IPS-NIHi7 (cell line): Measurements from ENCODE around the gene EFEMP1.

ENCODE experiments used
- DNase-seq: peaks from one replicate; pipeline ENCODE4 v3.0.0; 2012; ENCODE audit warnings: mixed read lengths; ENCODE audit errors: extremely low spot score

The EFEMP1 gene

DNA sequence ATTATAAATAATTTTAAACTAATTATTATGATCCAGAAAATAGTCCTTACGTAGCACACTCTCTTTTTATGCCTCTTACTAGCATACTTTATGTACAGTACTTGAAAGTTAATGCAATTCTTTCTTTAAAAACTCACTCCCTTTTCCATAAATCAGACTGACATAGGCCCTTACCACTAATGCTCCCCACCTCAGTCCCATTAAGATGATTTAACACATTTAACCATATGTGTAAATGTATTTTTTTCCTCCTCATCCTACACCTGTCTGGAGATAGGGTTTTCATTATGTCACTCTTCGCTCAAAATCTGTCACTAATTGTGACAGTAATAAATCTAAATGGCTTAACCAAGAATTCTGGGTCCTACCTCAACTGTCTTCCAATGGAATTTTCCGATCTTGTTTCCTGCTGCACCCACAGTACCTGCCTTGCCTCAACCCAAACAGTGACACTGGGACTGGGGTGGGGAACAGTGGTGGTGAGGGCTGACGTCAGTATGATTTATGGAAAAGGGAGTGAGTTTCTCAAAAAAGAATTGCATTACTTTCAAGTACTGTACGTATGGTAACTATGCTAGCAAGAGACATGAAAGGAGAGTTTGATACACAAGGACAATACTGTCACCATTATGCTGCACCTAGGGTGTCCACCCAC is 25.1 kb downstream of the EFEMP1 start:
- no peak for DNase-seq

DNA sequence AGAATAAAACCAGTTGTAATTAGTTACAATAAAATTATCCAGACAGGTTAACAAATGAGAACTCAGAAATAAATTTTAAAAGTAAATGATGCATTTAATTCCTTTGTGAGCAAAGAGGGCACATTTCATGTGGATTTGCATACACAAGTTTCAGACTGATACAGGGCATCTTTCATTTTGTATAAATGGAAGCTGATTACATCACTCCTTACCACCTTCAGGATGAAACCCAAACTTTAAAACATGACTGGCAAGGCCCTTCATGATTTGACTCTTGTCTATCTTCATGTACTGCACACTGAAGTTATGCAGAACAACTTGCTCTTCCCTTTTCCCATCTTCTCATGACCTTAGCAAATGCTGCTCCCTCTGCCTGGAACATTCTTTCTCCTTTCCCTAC is 26.9 kb downstream of the EFEMP1 start:
- no peak for DNase-seq

DNA sequence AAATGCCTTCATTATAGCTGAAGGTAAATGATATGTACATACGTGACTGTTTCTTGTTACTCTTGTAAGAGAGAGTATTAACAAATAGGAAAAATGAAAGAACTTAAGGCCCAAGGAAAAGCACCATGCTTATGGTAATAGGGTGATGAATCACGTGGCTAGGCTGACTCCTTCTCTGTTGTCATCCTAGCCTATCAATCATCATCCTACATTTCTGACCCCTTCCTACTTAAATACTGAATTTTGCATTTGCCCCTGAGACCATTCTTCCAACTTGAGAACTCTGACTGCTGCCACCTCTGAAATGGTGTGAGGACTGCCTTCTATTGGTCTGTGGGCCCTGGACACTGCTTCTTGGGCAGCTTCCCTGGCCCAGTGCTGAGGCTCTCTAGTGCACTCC is 28.9 kb downstream of the EFEMP1 start:
- DNase-seq: no peak

- no peak for DNase-seq
These were observed 31.9 kb downstream of the EFEMP1 start for GRCh38 chr2:55891671-55892094.

GRCh38 chr2:55888936-55889335 is 34.6 kb downstream of the EFEMP1 start:
- no peak for DNase-seq

GRCh38 chr2:55887901-55888624 is 35.5 kb downstream of the EFEMP1 start:
- DNase-seq: no peak

GRCh38 chr2:55887351-55887750 is 36.2 kb downstream of the EFEMP1 start:
- DNase-seq: no peak

DNA sequence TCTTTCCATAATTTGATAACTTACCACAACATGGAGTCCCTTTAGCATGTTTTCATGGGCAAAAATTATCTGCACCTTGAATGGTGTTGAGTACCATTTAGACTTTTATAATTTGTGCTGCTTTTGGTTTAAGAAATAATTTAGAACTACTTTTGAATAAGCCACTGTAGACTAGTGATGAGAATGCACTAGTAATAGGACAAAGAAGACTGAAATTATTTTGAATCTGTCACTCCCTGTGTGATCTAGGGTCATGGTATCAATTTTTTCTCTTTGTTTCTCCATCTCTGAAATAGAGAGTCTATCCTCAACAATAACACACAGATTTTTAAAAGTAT is 37.7 kb downstream of the EFEMP1 start:
- no peak for DNase-seq

DNA sequence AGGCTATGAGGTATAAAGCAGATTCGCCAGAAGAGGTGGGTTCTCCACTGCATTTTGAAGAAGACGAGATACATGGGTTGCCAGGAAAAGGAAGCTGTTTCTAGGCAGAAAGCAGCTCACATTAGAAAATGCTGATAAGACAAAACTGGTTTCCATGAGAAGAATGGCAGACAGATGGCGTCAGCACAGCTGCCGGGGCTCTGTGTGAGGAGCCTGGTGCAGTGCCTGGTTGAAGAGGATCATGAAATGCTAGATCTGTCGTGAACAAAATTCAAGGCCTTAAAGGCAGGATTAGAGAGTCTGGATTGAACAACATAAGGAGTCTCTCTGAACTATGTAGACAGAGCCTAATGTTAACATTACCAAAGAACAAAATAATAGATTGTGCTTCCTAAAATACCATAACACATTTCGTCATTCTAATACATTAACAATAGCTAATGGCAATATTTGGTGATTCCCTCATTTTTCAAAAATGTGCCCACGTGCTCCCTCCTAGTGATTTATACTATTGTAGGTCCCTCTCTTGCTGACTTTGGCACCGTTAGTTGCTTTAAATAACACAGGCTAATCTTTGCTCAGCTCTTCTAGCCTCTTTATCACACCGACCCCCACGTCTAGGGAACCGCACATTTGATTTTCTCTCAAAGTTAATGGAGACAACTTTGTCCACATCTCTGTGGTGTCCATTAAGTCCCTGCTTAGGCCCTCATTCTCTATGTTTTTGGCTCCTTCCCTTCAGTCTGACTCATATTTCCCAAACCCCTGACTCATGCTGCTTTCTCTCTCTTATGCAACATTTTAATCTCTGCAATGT is 38.2 kb downstream of the EFEMP1 start:
- DNase-seq: peak; percentile 19

DNA sequence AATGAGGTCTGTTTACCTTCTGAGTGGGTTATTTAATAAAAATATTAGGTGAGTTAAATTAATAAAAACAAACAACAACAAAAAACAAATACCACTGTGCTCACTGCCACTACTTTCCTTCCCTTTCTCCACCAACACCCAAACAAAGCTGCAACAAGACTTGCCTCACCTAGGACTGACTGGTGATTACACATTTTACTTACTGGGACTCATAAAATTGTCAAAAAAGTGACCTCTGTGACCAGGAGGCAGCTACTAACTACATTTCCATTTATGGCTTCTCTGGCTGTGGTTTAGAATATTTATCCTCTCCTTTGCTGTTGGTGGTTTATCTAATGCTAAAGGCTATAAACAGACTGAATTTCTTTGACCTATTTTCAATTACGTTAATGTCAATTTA is 39.8 kb downstream of the EFEMP1 start:
- DNase-seq: no peak

GRCh38 chr2:55883357-55883756 is 40.2 kb downstream of the EFEMP1 start:
- DNase-seq: no peak

GRCh38 chr2:55882954-55883353 is 40.6 kb downstream of the EFEMP1 start:
- DNase-seq: no peak

- no peak for DNase-seq
These were observed 43.0 kb downstream of the EFEMP1 start for GRCh38 chr2:55880416-55881143.

- DNase-seq: no peak
These were observed 43.6 kb downstream of the EFEMP1 start for GRCh38 chr2:55879976-55880375.

- no peak for DNase-seq
These were observed 46.5 kb downstream of the EFEMP1 start for GRCh38 chr2:55877087-55877436.

- no peak for DNase-seq
These were observed 47.0 kb downstream of the EFEMP1 start for GRCh38 chr2:55876429-55877086.

DNA sequence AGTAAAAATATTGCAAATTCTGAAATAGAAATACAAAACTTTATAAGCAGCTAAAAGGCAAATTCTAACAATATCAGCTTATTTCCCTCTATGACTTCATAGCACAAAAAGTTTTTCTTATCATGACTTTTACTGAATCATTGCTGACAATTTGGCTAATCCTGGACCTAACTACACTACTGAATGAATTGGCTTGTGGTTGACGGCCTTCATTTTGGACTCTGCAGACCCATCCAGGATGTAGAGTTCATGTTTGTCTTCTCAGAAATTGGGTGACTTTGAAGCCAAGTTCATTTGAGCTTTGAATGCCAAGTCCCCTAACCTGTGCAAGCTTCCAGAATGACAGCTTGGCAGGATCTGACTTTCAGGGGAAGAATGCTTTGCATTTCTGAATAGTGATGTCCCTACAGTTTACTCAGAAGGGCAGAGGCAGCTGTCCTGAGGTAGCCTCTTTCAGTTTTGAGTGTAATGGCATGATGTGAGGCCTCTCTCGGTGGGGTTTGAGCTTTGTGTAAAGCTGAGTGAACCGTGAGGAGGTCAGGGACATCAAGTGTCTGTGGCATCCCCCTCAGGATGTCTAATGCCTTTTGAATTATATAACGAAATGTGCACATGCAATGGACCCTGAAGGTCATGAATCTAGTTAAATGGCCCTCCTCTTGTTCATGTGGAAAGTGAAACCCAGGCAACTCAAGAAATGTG is 48.0 kb downstream of the EFEMP1 start:
- DNase-seq: no peak

GRCh38 chr2:55874338-55874737 is 49.2 kb downstream of the EFEMP1 start:
- no peak for DNase-seq

- DNase-seq: no peak
These were observed 51.9 kb downstream of the EFEMP1 start for GRCh38 chr2:55871637-55872036.

DNA sequence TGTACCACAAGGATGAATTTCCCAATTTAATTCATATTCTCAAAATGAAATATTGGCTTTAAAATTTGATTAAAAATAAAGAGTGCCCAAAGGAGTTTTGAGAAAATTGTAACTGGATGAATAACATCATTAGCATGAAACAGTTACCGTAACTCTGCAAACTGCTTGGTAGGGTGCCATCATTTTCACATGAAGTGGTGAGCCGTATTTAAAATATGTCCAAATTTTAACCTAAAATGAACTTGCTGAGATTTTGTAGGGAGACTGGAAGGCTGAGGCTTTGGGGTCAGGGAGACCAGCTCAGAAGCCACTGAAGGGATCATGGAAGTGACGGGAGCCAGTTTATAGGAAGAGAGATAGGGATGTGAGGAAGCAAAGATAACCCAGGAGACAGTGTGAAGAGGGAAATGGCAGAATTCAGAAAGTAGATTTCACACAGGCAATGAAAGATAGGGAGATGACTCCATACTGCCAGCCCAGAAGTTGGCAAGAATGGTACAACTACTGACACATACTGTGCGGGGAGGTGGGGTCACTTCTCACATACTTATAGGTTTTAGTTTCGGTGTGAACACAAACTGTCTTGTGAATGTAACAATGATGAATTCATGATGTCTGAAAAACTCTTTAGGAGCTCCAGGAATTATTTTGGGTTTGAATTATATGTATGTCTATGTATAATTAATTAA is 53.8 kb downstream of the EFEMP1 start:
- no peak for DNase-seq
